NB4 (cell line): ENCODE data around the gene POLR2E.

Source experiments
- DNase-seq: peaks from one replicate; pipeline ENCODE4 v3.0.0; 2010; ENCODE audit warnings: low read depth
- H3K4me3 ChIP-seq: one replicate; pipeline ENCODE4 v1.5.1; 2011; ENCODE audit warnings: mild to moderate bottlenecking, low read depth, low read length, moderate library complexity
- MYC ChIP-seq: IDR thresholded peaks from 2 replicates; pipeline ENCODE4 v1.6.1; 2011; ENCODE audit warnings: low read depth, low read length
- POLR2A ChIP-seq: IDR thresholded peaks from 2 replicates; pipeline ENCODE4 v1.6.1; 2011; ENCODE audit warnings: mild to moderate bottlenecking; ENCODE audit not compliant: insufficient read length; ENCODE audit errors: extremely low read depth
- TF ChIP-seq, protein P1 (sequence below): IDR thresholded peaks from one replicate; pipeline ENCODE4 v1.5.1; 2012; ENCODE audit warnings: low read depth, low read length
- TF ChIP-seq, protein P2 (sequence below): IDR thresholded peaks from 2 replicates; pipeline ENCODE4 v1.6.1; 2011; ENCODE audit warnings: low read depth, low read length

Gene POLR2E

DNA sequence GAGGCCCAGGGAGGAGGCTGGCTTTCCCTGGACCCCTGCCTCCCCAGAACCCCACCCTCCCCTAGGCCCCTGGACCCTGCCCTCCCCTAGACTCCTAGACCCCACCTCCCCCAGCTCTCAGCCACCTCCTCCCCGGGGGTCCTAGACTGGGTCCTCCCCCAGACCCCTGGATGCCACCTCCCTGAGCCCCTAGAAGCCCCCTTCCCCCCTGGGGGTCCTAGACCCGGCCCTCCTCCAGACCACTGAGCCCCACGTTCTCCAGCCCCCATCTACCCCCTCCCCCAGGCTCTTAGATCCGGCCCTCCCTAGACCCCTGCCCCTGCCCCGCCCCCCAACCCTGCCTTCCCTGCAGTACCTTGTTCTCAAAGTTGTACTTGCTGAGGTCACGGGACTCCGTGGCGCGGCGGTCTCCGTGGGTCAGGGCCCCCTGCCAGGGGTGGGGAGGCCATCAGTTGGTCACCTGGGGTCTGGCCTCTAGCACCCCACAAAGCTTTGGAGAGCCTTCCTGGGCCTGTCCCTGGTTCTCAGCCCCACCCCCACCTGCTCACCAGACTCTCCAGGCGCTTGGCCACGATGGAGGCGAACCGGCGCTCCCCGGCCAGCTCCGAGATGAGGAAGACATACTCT, 16.6 kb upstream of the POLR2E start:
- TF ChIP-seq, protein P1, sequence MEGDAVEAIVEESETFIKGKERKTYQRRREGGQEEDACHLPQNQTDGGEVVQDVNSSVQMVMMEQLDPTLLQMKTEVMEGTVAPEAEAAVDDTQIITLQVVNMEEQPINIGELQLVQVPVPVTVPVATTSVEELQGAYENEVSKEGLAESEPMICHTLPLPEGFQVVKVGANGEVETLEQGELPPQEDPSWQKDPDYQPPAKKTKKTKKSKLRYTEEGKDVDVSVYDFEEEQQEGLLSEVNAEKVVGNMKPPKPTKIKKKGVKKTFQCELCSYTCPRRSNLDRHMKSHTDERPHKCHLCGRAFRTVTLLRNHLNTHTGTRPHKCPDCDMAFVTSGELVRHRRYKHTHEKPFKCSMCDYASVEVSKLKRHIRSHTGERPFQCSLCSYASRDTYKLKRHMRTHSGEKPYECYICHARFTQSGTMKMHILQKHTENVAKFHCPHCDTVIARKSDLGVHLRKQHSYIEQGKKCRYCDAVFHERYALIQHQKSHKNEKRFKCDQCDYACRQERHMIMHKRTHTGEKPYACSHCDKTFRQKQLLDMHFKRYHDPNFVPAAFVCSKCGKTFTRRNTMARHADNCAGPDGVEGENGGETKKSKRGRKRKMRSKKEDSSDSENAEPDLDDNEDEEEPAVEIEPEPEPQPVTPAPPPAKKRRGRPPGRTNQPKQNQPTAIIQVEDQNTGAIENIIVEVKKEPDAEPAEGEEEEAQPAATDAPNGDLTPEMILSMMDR, result no peak
- TF ChIP-seq MYC (no peak), POLR2A (no peak)
- TF ChIP-seq, protein P2, sequence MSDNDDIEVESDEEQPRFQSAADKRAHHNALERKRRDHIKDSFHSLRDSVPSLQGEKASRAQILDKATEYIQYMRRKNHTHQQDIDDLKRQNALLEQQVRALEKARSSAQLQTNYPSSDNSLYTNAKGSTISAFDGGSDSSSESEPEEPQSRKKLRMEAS, result no peak
- H3K4me3 ChIP-seq, result no peak overlapping the region
- no peak for DNase-seq

DNA sequence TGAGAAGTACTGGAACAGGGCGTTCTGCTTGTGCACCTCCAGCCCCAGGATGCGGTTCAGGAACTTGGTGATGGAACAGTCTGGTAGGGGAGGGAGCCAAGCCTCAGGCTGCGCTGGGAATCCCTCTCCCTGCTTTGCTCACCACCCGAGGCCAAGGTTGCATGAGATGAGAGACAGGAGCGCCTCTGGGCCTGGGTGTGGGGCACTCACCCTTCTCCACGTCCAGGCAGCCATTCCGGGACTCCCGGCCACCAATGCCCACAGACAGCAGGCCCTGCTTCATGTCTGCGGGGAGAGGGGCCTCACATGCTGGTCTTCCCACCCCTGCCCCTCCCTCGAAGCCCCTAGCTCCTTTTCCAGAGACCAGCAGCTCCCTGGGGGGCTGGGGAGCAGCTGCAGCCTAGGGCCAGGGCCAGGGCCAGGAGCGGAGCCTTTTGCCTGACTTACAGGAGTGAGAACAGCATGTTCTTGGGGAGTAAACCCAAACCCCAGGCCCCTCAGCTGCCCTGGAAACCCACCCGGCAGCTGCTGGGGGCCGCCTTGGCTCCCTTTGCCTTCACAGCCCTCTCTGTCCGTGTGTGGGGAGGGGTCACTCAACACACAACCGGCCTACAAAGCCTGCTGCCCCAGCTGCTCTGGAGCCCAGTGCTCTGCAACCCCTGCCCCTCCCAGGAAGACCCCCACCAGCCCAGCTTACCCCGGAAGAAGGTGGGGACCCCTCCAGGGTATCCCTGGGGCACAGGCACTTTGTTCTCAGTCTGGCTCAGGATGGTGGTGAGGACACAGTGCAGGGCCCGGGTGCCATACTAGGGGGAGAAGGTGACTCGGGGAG, 15.8 kb upstream of the POLR2E start:
- H3K4me3 ChIP-seq, result no peak overlapping the region
- DNase-seq, result no peak
- TF ChIP-seq MYC (no peak), POLR2A (no peak)
- TF ChIP-seq, protein P1, result no peak
- TF ChIP-seq, protein P2, result no peak

DNA sequence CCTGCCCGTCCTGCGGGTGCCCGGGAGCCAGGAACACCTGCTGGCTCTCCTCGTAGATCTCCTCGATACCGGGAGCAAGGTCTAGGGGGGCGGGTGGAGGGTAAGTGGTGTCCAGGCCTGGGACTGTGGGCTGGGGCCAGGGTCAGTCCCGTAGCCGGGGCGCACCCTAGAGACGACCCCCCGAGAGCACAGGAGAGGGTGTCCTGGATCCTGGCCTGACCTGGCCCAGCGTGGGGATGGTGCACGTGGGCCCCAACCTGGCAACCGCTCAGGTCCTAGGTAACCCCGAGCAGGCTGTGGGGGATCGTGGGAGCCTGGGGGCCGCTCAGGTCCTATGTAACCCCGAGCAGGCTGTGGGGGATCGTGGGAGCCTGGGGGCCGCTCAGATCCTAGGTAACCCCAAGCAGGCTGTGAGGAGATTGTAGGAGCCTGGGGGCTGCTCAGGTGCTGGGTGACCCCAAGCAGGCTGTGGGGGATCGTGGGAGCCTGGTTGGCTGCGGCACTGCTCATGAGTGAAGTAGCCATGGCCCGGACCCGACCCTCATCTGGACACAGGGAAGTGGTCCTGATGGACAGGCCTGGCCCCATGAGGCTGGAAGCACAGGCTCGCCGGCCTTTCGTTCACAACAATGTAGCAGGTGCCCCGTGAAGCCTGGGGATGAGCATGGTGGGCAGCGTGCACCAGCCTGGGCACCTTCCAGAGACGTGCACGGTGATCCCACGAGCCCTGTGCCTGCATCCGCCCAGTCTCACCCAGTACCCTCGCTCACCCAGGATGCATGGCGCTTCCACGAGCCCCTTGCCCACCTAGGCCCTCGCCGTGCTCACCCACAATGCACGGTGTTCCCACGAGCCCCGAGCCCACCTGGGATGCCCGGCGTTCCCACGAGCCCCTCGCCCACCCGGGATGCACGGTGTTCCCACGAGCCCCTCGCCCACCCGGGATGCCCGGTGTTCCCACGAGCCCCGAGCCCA, 14.8 kb upstream of the POLR2E start:
- no peak for DNase-seq
- TF ChIP-seq MYC (no peak), POLR2A (no peak)
- TF ChIP-seq, protein P2, result no peak
- TF ChIP-seq, protein P1, result no peak
- no peak overlapping the region for H3K4me3 ChIP-seq

DNA sequence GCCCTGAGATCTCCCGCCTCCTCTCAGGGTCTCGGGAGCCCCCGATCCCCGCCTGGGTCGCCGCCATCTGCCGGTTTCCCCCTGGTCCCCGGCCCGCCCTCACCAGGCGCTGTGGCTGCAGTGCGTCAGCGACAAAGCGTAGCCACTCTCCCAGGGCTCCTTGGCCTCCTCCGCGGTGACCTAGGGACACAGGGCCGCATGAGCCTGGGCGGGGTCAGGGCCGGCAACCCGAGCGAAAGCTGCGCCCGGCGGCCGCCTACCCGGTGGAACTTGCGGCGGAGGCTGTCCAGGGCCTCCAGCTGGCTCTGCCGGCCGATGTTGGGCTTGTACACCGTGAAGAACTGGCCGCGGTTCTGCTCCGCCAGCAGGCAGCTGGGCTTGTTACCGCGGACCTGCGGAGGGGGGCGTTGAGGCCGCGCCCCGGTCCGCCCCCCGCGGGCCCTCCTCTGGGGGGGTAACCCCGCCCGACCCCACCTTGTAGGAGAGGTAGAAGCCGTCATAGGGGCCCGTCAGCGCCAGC, 13.9 kb upstream of the POLR2E start:
- TF ChIP-seq, protein P2, result no peak
- no peak for TF ChIP-seq POLR2A
- TF ChIP-seq, protein P1, result no peak
- no peak for TF ChIP-seq MYC
- H3K4me3 ChIP-seq, result no peak overlapping the region
- DNase-seq, result no peak

DNA sequence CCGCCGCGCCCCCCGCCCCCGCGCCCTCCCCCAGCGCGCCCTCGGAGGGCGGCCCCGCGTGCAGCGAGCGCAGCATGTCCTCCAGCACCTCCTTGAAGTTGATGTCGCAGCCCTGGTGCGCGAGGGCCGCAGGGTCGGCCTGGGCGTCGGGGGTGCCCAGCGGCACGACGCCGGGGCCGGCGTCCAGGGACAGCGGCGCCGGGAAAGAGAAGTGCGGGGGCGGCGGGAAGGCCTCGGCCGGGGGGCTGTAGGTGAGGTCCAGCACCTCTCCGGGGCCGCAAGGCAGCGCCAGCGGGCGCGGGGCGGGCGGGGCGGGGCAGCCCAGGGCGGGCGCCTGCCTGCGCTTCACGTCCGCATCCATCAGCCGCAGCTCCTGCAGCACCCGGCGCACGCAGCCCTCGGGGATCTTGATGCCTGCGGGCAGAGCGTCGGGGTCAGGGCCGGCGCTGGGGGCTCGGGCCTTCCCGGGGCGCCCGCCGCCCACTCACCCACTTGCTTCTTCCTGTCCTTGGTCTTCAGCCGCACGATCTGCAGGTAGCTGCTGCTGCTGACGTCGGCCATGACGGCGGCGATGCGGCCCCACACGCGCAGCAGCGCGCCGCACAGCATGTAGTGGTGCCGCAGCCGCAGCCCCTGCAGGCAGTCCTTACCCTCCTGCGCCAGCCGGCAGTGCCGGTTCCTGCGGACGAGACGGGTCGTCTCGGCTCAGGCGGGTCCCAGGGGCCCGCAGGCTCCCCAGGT, 13.3 kb upstream of the POLR2E start:
- no peak for DNase-seq
- H3K4me3 ChIP-seq, result no peak overlapping the region
- TF ChIP-seq, protein P1, result no peak
- TF ChIP-seq MYC, result no peak
- TF ChIP-seq, protein P2, result no peak
- no peak for TF ChIP-seq POLR2A
